SJCRH30 (cell line): ENCODE results near the gene KANSL1. TPM values are rescaled to one million over a fixed set of nuclear protein-coding genes. Genes with fewer than 3 reads are reported as not detected.
A peak's percentile ranks its signal among the peaks of the same experiment; 100 is the strongest.

Experiments used
- DNase-seq, 2 experiments: peaks; one replicate each; pipeline ENCODE4 v3.0.0-alpha.2; 2015 to 2020
- H3K27ac ChIP-seq: fragments of 250-450 bp; sonication (Bioruptor Pico); 2 replicates; pipeline ENCODE4 v1.5.1; 2020; ENCODE audit warnings: mild to moderate bottlenecking, moderate library complexity
- H3K27me3 ChIP-seq: fragments of 250-450 bp; sonication (Bioruptor Pico); 2 replicates; pipeline ENCODE4 v1.5.1; 2020; ENCODE audit warnings: mild to moderate bottlenecking, moderate library complexity
- H3K36me3 ChIP-seq: fragments of 250-450 bp; sonication (Bioruptor Pico); 2 replicates; pipeline ENCODE4 v1.5.1; 2020; ENCODE audit warnings: mild to moderate bottlenecking, moderate library complexity
- H3K4me1 ChIP-seq: fragments of 250-450 bp; sonication (Bioruptor Pico); 2 replicates; pipeline ENCODE4 v1.5.1; 2020; ENCODE audit warnings: mild to moderate bottlenecking, moderate library complexity
- H3K4me3 ChIP-seq: fragments of 250-450 bp; sonication (Bioruptor Pico); 2 replicates; pipeline ENCODE4 v1.5.1; 2020; ENCODE audit warnings: mild to moderate bottlenecking, moderate library complexity
- H3K9me3 ChIP-seq: fragments of 250-450 bp; sonication (Bioruptor Pico); replicated peaks from 2 replicates; pipeline ENCODE4 v1.5.1; 2020; ENCODE audit warnings: mild to moderate bottlenecking, moderate library complexity
- total RNA-seq: library from RNA; depleted of rRNA; stranded (reverse); fragments of >200 nt; shearing (Covaris generic); gene quantifications from 2 replicates; pipeline ENCODE4 v1.2.3, GENCODE V29; 2014

KANSL1 gene
- total RNA-seq, 1 experiment from 2014 or later: 79.0 TPM

DNA sequence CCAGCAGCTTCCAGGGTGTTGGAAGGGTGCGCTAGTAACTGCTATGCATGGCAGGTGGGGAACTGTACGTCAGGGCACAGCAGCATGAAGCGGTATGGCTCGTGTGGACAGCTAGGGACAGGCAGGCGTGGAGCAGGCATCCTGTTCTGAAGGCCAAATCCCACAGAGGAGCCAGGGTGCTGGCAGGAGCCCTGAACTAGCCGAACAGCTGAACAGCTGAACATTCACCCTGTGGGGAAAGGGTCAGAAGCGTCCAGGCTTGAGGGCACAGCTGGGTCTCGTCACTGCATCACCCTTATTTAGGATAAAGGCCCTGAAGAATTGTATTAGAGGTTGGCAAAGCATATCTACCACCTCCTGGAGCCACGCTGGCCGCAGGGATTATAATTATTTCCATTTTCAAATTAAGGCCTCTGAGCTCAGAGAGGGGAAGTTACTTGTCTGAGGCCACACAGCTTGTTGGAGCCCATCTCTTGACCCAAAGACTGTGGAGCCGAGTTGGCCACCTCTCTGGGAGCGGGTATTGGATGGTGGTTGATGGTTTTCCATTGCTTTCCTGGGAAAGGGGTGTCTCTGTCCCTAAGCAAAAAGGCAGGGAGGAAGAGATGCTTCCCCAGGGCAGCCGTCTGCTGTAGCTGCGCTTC is 197.5 kb downstream of the KANSL1 start:
- Histone ChIP-seq H3K9me3 (no peaks in the 10 kb centered on the region), H3K36me3 (no peaks in the 10 kb centered on the region), H3K4me1 (0 out of 2 replicates have a peak, but pooled peaks cover 8% of the 10 kb centered on the region), H3K27me3 (no peaks in the 10 kb centered on the region), H3K27ac (no peak overlapping the region), H3K4me3 (no peak overlapping the region)
- peak; percentile 80 to 82 for DNase-seq

DNA sequence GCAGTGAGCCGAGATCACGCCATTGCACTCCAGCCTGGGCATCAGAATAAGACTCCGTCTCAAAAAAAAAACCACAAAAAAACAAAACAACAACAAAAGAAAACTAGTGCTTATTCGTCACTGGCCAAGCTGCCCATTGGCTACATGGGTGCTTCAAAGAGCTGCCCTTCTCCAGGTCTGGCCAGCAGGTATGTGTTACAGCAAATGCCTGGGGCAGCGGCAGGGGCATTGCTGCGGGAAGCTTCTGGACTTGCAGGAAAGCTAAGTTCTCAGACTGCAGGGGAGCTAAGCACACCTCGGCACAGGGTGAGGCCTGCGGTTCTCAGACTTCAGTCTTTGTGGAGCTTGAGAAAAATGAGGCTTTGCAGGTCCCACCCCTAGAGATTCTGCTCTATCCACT is 198.2 kb downstream of the KANSL1 start:
- Histone ChIP-seq H3K9me3 (no peaks in the 10 kb centered on the region), H3K4me3 (no peak overlapping the region), H3K4me1 (0 out of 2 replicates have a peak, but pooled peaks cover 8% of the 10 kb centered on the region), H3K36me3 (no peaks in the 10 kb centered on the region), H3K27me3 (no peaks in the 10 kb centered on the region), H3K27ac (no peak overlapping the region)
- no peak for DNase-seq

DNA sequence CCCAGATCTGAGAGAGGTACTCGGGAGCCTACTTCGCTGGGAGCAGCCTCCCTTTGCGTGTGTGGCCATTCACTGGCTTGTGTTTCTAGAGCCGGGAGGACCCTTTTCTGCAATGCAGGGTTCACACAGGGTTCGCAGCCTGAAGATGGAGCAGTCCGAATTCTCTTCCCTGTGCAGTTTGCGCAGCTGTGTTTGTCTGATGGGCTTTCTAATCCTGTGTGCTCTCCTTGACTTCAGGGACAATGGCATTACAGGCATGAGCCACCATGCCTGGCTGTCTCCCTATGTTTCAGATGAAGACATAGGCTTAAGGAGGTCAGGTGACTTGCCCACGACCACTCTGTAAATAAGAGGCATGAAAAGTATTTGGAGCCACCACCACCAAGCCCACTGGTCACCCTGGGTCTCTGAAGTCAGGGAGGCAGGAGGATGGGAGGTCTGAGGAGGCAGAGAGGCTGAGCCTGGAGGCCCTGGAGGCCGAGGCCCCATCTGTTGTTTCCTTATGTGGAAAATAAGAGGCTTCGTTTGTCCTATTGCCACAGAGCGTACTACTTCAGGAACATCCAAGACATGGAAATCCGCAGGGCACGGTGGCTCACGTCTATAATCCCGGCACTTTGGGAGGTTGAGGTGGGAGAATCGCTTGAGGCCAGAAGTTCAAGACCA is 199.1 kb downstream of the KANSL1 start:
- peak in 1 of 2 experiments; percentile 34 for DNase-seq
- 0 out of 2 replicates have a peak, but pooled peaks cover 8% of the 10 kb centered on the region for H3K4me1 ChIP-seq
- H3K9me3 ChIP-seq: no peaks in the 10 kb centered on the region
- H3K4me3 ChIP-seq: no peak overlapping the region
- no peaks in the 10 kb centered on the region for H3K27me3 ChIP-seq
- no peak overlapping the region for H3K27ac ChIP-seq
- no peaks in the 10 kb centered on the region for H3K36me3 ChIP-seq

DNA sequence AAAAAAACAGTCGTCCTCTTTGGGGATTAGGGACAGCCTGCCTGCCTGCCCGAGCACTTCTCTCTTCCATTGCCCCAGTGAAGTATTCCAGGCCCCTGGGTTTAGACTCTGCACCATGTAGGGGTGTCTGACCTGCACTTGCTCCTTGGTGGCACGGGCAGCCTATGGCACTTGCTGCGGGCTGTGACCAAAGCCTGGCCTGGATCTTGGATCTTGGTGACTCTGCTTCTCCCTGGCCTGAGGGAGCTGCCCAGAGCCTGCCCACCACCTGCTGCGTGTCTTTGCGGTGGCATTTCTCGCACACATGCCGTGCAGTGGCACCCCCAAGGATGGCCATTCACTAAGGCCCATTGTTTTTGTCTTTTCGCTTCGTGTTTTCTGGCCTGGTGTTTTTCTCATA is 200.3 kb downstream of the KANSL1 start:
- no peaks in the 10 kb centered on the region for H3K27me3 ChIP-seq
- no peaks in the 10 kb centered on the region for H3K9me3 ChIP-seq
- no peaks in the 10 kb centered on the region for H3K36me3 ChIP-seq
- no peak for DNase-seq
- H3K27ac ChIP-seq: no peak overlapping the region
- 0 out of 2 replicates have a peak, but pooled peaks cover 8% of the 10 kb centered on the region for H3K4me1 ChIP-seq
- no peak overlapping the region for H3K4me3 ChIP-seq

DNA sequence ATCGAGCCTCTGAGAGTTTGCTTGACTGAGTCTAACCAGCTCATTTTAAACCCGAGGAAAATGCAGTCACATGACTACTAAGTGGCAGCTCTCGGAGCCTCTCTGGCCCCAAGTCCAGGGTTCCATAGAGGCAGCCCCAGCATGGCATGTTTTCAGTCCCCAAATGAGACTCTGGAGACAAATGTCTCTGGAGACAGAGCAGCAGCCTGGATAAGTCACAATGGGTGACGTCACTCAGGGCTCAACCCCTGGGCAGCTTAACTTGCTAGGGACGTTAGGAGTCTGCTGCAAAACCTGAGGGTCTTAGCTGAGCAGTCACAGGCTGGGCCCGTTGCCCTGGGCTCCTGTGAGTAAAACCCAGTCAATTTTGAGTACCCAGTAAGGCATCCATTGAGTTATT is 201.1 kb downstream of the KANSL1 start:
- 0 out of 2 replicates have a peak, but pooled peaks cover 8% of the 10 kb centered on the region for H3K4me1 ChIP-seq
- no peak for DNase-seq
- no peaks in the 10 kb centered on the region for H3K27me3 ChIP-seq

DNA sequence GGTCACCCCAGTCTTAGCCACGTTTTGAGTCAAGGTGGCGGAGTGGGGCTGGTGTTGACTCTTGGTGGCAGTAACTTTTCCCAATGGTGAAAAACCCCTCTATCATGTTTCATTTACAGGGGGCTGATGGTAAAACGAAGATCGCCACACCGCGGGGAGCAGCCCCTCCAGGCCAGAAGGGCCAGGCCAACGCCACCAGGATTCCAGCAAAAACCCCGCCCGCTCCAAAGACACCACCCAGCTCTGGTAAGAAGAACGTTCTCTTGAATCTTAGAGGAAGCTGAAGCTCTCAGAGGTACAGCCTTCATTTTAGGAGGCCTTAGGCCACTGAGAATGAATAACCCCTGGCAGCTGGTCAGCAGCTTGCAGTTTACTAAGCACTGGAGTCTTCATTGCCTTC is 201.9 kb downstream of the KANSL1 start:
- Histone ChIP-seq H3K4me3 (no peak overlapping the region), H3K27me3 (no peaks in the 10 kb centered on the region), H3K27ac (no peak overlapping the region), H3K9me3 (no peaks in the 10 kb centered on the region), H3K36me3 (no peaks in the 10 kb centered on the region), H3K4me1 (0 out of 2 replicates have a peak, but pooled peaks cover 8% of the 10 kb centered on the region)
- DNase-seq: no peak

More for the DNA sequence above, 201.1 kb downstream of the KANSL1 start:
- no peak overlapping the region for H3K4me3 ChIP-seq
- H3K36me3 ChIP-seq: no peaks in the 10 kb centered on the region
- no peaks in the 10 kb centered on the region for H3K9me3 ChIP-seq
- no peak overlapping the region for H3K27ac ChIP-seq

DNA sequence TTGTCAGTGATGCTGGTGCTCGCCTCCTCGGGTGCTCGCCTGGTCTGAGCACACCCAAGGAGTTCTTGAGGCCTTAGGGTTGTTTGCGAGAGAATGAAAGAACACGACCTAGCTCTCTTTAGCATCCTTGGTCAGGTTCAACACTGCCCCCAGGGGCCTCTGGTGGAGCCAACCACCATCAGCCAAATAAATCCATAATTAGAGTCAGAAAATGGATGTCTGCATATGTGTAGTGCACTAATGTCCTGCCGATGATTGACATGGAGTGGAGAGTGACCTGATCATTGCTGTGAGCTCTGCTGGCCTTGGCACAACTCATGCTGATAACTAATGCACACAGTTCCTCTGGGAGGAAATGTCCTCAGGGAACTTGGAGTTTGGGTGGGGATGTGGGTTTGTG is 202.3 kb downstream of the KANSL1 start:
- Histone ChIP-seq H3K4me1 (0 out of 2 replicates have a peak, but pooled peaks cover 8% of the 10 kb centered on the region), H3K36me3 (no peaks in the 10 kb centered on the region), H3K4me3 (no peak overlapping the region), H3K27ac (no peak overlapping the region), H3K27me3 (no peaks in the 10 kb centered on the region), H3K9me3 (no peaks in the 10 kb centered on the region)
- DNase-seq: no peak

DNA sequence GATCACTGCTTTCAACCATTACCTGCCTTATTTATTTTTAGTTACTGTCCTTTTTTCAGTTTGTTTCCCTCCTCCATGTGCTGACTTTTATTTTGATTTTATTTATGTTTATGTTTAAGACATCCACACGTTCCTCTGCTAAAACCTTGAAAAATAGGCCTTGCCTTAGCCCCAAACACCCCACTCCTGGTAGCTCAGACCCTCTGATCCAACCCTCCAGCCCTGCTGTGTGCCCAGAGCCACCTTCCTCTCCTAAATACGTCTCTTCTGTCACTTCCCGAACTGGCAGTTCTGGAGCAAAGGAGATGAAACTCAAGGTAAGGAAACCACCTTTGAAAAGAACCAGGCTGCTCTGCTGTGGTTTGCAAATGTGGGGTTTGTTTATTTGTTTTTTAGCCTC is 203.5 kb downstream of the KANSL1 start:
- Histone ChIP-seq H3K27ac (no peak overlapping the region), H3K9me3 (no peaks in the 10 kb centered on the region), H3K4me3 (no peak overlapping the region), H3K4me1 (0 out of 2 replicates have a peak, but pooled peaks cover 4% of the 10 kb centered on the region), H3K36me3 (no peaks in the 10 kb centered on the region), H3K27me3 (no peaks in the 10 kb centered on the region)
- no peak for DNase-seq

DNA sequence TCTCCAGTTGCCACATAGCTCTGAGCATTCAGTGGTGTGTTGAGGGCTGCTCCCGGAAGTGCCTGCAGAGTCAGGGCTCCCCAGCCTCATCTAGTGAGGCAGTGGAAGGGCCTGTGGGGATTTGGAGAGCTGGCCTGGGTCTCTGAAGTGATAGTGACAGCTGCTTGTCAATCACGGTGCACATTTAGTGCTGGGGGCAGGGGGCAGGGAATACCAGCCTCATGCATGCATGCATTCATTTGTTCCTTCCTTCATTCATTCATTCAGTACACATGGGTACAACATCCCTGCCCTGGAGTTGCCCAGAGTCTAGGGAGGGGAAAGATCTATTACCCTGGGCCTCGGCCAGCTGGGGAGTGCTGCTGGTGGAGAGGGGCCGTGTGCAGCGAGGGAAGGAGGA is 205.5 kb downstream of the KANSL1 start:
- no peaks in the 10 kb centered on the region for H3K36me3 ChIP-seq
- no peaks in the 10 kb centered on the region for H3K4me1 ChIP-seq
- no peak overlapping the region for H3K27ac ChIP-seq
- no peak overlapping the region for H3K4me3 ChIP-seq
- H3K9me3 ChIP-seq: no peaks in the 10 kb centered on the region
- H3K27me3 ChIP-seq: no peaks in the 10 kb centered on the region
- no peak for DNase-seq

DNA sequence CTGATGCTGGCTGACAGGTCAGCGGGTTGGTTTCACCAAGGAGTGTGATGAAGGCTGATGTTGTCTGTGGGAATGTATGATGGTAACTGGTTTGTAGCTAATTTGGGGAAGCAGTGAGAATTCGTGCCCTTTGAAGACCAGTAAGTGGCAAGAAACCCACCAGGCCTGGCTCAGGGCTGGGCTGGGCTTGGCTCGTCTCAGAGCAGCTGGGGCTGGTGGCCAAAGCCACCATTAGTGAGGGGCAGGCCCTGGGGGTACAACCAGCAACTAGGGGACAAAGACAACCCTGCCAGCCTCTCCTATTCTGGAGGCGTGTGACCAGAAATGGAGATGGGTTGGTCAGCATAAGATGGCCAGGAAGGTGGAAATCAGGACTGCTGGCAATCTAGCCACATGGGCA is 207.2 kb downstream of the KANSL1 start:
- H3K27me3 ChIP-seq: no peaks in the 10 kb centered on the region
- no peaks in the 10 kb centered on the region for H3K9me3 ChIP-seq
- H3K36me3 ChIP-seq: no peaks in the 10 kb centered on the region
- H3K27ac ChIP-seq: no peak overlapping the region
- no peak overlapping the region for H3K4me3 ChIP-seq
- no peaks in the 10 kb centered on the region for H3K4me1 ChIP-seq
- no peak for DNase-seq

DNA sequence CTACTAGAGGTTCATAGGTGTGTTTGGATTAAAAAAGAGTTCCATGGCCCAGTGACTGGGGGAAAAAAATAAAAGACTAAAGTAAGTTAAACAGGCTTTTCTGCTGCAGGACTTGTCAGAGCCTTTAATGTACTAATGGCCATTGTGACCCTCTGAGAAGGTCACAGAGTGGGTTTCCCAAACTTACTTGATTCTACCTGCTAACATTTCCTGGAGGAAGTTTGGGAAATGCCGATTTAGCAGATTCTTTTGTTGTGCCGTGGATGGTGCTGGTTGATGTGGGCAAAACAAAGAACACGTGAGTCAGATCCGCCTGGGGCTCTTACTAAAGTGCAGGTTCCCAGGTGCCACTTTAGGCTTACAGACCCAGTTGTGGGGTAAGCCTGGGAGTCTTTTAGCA is 207.8 kb downstream of the KANSL1 start:
- no peaks in the 10 kb centered on the region for H3K27me3 ChIP-seq
- H3K9me3 ChIP-seq: no peaks in the 10 kb centered on the region
- H3K4me1 ChIP-seq: no peaks in the 10 kb centered on the region
- DNase-seq: no peak
- no peaks in the 10 kb centered on the region for H3K36me3 ChIP-seq
- H3K27ac ChIP-seq: no peak overlapping the region
- H3K4me3 ChIP-seq: no peak overlapping the region

DNA sequence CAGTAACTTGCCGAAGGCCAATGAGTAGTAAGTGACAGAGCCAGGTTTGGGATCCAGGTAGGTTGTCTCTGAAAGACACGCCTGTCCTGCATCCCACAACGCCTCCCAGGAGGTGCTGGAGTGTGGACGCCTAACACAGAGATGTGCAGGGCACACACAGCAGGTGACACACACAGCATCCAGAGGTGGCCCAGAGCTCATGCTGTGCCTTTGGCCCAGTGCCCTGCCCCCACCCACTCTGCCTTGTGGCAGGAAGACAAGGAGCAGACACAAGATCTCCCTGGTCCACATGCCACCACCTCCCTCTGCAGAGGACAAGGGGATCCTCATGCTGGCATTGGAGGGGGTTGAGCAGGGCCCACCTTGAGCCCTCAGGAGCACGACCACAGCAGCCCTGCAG is 208.9 kb downstream of the KANSL1 start:
- Histone ChIP-seq H3K9me3 (no peaks in the 10 kb centered on the region), H3K4me3 (no peak overlapping the region), H3K4me1 (no peaks in the 10 kb centered on the region), H3K36me3 (no peaks in the 10 kb centered on the region), H3K27me3 (no peaks in the 10 kb centered on the region), H3K27ac (no peak overlapping the region)
- no peak for DNase-seq

DNA sequence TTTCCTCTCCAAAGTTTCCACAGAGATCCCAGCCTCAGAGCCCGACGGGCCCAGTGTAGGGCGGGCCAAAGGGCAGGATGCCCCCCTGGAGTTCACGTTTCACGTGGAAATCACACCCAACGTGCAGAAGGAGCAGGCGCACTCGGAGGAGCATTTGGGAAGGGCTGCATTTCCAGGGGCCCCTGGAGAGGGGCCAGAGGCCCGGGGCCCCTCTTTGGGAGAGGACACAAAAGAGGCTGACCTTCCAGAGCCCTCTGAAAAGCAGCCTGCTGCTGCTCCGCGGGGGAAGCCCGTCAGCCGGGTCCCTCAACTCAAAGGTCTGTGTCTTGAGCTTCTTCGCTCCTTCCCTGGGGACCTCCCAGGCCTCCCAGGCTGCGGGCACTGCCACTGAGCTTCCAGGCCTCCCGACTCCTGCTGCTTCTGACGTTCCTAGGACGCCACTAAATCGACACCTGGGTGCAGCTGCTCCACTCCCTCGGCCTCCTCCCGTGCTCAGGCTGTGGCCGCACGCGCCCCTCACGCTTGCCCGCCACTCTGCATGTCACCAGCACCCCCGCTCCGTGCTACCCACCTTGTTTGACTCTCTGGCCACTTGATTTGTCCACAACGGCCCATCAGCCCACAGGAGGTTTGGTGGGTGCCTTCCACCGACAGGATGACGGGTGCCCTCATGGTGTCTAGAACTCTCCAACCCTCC is 209.5 kb downstream of the KANSL1 start:
- no peaks in the 10 kb centered on the region for H3K9me3 ChIP-seq
- DNase-seq: no peak
- no peaks in the 10 kb centered on the region for H3K36me3 ChIP-seq
- no peaks in the 10 kb centered on the region for H3K27me3 ChIP-seq
- H3K27ac ChIP-seq: no peak overlapping the region
- H3K4me1 ChIP-seq: no peaks in the 10 kb centered on the region
- H3K4me3 ChIP-seq: no peak overlapping the region

DNA sequence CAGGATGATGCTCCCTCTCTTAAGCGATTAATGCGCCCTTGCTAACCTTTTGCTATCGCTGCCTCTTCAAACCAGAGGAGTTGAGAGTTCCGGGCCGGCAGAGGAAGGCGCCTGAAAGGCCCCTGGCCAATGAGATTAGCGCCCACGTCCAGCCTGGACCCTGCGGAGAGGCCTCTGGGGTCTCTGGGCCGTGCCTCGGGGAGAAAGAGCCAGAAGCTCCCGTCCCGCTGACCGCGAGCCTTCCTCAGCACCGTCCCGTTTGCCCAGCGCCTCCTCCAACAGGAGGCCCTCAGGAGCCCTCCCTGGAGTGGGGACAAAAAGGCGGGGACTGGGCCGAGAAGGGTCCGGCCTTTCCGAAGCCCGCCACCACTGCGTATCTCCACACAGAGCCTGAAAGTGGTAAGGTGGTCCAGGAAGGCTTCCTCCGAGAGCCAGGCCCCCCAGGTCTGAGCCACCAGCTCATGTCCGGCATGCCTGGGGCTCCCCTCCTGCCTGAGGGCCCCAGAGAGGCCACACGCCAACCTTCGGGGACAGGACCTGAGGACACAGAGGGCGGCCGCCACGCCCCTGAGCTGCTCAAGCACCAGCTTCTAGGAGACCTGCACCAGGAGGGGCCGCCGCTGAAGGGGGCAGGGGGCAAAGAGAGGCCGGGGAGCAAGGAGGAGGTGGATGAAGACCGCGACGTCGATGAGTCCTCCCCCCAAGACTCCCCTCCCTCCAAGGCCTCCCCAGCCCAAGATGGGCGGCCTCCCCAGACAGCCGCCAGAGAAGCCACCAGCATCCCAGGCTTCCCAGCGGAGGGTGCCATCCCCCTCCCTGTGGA is 210.2 kb downstream of the KANSL1 start:
- Histone ChIP-seq H3K27me3 (no peaks in the 10 kb centered on the region), H3K9me3 (no peaks in the 10 kb centered on the region), H3K36me3 (no peaks in the 10 kb centered on the region), H3K4me3 (no peak overlapping the region), H3K4me1 (no peaks in the 10 kb centered on the region), H3K27ac (no peak overlapping the region)
- no peak for DNase-seq
